Spleen (tissue), 7 donors: ENCODE measurements around the gene U2AF2.

Experiments
- CTCF ChIP-seq, 11 experiments: fragments of 200-600 bp in 7 of 11; fragments of 450-650 bp in 4 of 11; sonication (generic) in 4 of 11; IDR thresholded peaks in 8 of 11; conservative IDR thresholded peaks in 3 of 11; 1 replicate in 7 of 11; 2 replicates in 4 of 11; pipeline versions ENCODE4 v1.4.0 to v1.8.0; 2016 to 2021; ENCODE audit warnings: antibody characterized with exemption in 11 of 11, inconsistent platforms in 4 of 11, mild to moderate bottlenecking in 1 of 11
- POLR2A ChIP-seq, 3 donors: fragments of 450-650 bp; IDR thresholded peaks; one replicate each; pipeline ENCODE4 v1.5.1; 2017; ENCODE audit warnings: antibody characterized with exemption in 3 of 3, mild to moderate bottlenecking in 1 of 3
- POLR2AphosphoS5 ChIP-seq, 3 donors: sonication (generic); formaldehyde crosslinking; IDR thresholded peaks; one replicate each; pipeline ENCODE4 v1.5.1; 2017; ENCODE audit warnings: antibody characterized with exemption in 3 of 3
- donor health status: DM: no; HTN: no; CAD: no; lungs with moderate emphysema.
- donor health status: DM: no; HTN: no; CAD: no.
- donor health status: DM: no; HTN: no; CAD: no.

- TF ChIP-seq POLR2AphosphoS5 (IDR thresholded peaks at IDR 0.05) (no peak), CTCF (IDR thresholded peaks at IDR 0.05 in 8 of 11, conservative IDR thresholded peaks at IDR 0.05 in 3 of 11) (no peak), POLR2A (IDR thresholded peaks at IDR 0.05) (no peak)
Measured at GRCh38 chr19:55648585-55649267, 6.1 kb upstream of the U2AF2 start.
